Gastrocnemius medialis (tissue), 4 donors: ENCODE measurements around the gene PPM1F.

Experiments
- POLR2A ChIP-seq, 2 donors: fragments of 450-650 bp; IDR thresholded peaks; one replicate each; pipeline ENCODE4 v1.6.1; 2017; ENCODE audit warnings: antibody characterized with exemption in 2 of 2, mild to moderate bottlenecking in 2 of 2, moderate library complexity in 2 of 2
- TF ChIP-seq, protein P1 (sequence below), 5 experiments: fragments of 450-650 bp in 3 of 5; fragments of 200-600 bp in 2 of 5; sonication (generic) in 2 of 5; IDR thresholded peaks in 4 of 5; conservative IDR thresholded peaks in 1 of 5; 1 replicate in 4 of 5; 2 replicates in 1 of 5; pipeline ENCODE4 v1.5.1; 2016 to 2019; ENCODE audit warnings: antibody characterized with exemption in 5 of 5, mild to moderate bottlenecking in 3 of 5, moderate library complexity in 3 of 5

GRCh38 chr22:21965762-21966288 is 13.2 kb upstream of the PPM1F start:
- TF ChIP-seq, protein P1, sequence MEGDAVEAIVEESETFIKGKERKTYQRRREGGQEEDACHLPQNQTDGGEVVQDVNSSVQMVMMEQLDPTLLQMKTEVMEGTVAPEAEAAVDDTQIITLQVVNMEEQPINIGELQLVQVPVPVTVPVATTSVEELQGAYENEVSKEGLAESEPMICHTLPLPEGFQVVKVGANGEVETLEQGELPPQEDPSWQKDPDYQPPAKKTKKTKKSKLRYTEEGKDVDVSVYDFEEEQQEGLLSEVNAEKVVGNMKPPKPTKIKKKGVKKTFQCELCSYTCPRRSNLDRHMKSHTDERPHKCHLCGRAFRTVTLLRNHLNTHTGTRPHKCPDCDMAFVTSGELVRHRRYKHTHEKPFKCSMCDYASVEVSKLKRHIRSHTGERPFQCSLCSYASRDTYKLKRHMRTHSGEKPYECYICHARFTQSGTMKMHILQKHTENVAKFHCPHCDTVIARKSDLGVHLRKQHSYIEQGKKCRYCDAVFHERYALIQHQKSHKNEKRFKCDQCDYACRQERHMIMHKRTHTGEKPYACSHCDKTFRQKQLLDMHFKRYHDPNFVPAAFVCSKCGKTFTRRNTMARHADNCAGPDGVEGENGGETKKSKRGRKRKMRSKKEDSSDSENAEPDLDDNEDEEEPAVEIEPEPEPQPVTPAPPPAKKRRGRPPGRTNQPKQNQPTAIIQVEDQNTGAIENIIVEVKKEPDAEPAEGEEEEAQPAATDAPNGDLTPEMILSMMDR (IDR thresholded peaks at IDR 0.05 in 4 of 5, conservative IDR thresholded peaks at IDR 0.05 in 1 of 5) = no peak
- TF ChIP-seq POLR2A (IDR thresholded peaks at IDR 0.05) = no peak
